Mesendoderm (in vitro differentiated cells): ENCODE results near the gene PRKN.

Source experiments
- DNase-seq: peaks from one replicate; pipeline ENCODE4 v3.0.0; 2013
- H2AK5ac ChIP-seq: 2 replicates; pipeline ENCODE4 v1.6.1; 2013; ENCODE audit warnings: low read length, inconsistent platforms
- H2BK120ac ChIP-seq: 2 replicates; pipeline ENCODE4 v1.6.1; 2013; ENCODE audit warnings: low read depth, mild to moderate bottlenecking, low read length, moderate library complexity, mixed read lengths
- H2BK15ac ChIP-seq: replicated peaks from 2 replicates; pipeline ENCODE4 v1.6.1; 2013; ENCODE audit warnings: low read depth, mild to moderate bottlenecking, moderate library complexity
- H2BK5ac ChIP-seq: 2 replicates; pipeline ENCODE4 v1.6.1; 2013; ENCODE audit warnings: low read length, inconsistent platforms
- H3K18ac ChIP-seq: 2 replicates; pipeline ENCODE4 v1.6.1; 2013; ENCODE audit warnings: mild to moderate bottlenecking, low read length, mixed read lengths
- H3K23ac ChIP-seq: one replicate; pipeline ENCODE4 v1.6.1; 2013; ENCODE audit warnings: low read length
- H3K27ac ChIP-seq: 2 replicates; pipeline ENCODE4 v1.5.1; 2013; ENCODE audit warnings: low read depth, mild to moderate bottlenecking, inconsistent platforms, low read length, moderate library complexity
- H3K27me3 ChIP-seq: 2 replicates; pipeline ENCODE4 v1.6.1; 2013; ENCODE audit warnings: low read length, control low read depth, mild to moderate bottlenecking, inconsistent platforms; ENCODE audit not compliant: insufficient read depth, poor library complexity
- H3K36me3 ChIP-seq: 2 replicates; pipeline ENCODE4 v1.6.1; 2013; ENCODE audit warnings: low read length, inconsistent platforms; ENCODE audit not compliant: control insufficient read depth, insufficient read depth
- H3K4ac ChIP-seq: one replicate; pipeline ENCODE4 v1.6.1; 2013; ENCODE audit warnings: low read depth, mild to moderate bottlenecking, low read length, moderate library complexity
- H3K4me1 ChIP-seq: 2 replicates; pipeline ENCODE4 v1.6.1; 2013; ENCODE audit warnings: low read depth, low read length, inconsistent platforms; ENCODE audit not compliant: control insufficient read depth
- H3K4me2 ChIP-seq: 2 replicates; pipeline ENCODE4 v1.6.1; 2013; ENCODE audit warnings: low read length
- H3K4me3 ChIP-seq: 2 replicates; pipeline ENCODE4 v1.5.1; 2013; ENCODE audit warnings: mild to moderate bottlenecking, low read length
- H3K56ac ChIP-seq: one replicate; pipeline ENCODE4 v1.6.1; 2013; ENCODE audit warnings: low read length
- H3K79me1 ChIP-seq: 2 replicates; pipeline ENCODE4 v1.6.1; 2013; ENCODE audit warnings: low read length, inconsistent platforms
- H3K79me2 ChIP-seq: 2 replicates; pipeline ENCODE4 v1.6.1; 2013; ENCODE audit warnings: mild to moderate bottlenecking, low read length; ENCODE audit not compliant: control insufficient read depth, insufficient read depth
- H3K9ac ChIP-seq: 2 replicates; pipeline ENCODE4 v1.6.1; 2013; ENCODE audit warnings: low read length, inconsistent platforms
- H4K5ac ChIP-seq: one replicate; pipeline ENCODE4 v1.6.1; 2013; ENCODE audit warnings: low read length
- H4K8ac ChIP-seq: one replicate; pipeline ENCODE4 v1.6.1; 2013; ENCODE audit warnings: low read depth, mild to moderate bottlenecking, control low read depth, low read length, moderate library complexity
- WGBS: extraction: QIAGEN DNeasy Blood & Tissue Kit; methylation state at CpG from one replicate; pipeline ENCODE4 v1.1.7; 2013; ENCODE audit warnings: low lambda C conversion rate, missing lambda C conversion rate; ENCODE audit not compliant: insufficient coverage; ENCODE audit errors: extremely low coverage; 5-methylcytosine and 5-hydroxymethylcytosine counted together

PRKN gene

DNA sequence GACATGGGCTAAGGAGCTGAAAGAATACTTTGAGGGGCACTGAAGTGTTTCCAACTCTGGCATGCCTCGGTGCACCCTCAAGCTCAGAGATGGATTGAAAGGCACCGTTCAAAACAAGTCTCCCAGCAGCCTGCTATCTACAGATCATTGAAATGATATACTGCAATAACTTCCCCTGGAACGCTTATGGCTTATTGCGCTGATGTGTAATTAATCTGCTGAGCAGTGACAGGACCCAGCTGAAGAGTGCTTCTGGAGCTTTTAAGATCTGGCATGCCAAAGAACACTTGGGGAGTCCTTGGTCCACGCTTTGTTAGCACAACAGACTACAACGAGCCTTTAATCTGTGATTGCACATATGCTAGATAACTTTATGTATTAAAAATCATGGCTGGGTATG, 708.2 kb downstream of the PRKN start:
- Histone ChIP-seq H3K18ac (no peak overlapping the region), H2BK120ac (no peak overlapping the region), H3K4me1 (no peaks in the 10 kb centered on the region), H4K8ac (no peak overlapping the region), H3K4ac (no peak overlapping the region), H2BK15ac (no peak overlapping the region), H3K56ac (no peak overlapping the region), H3K4me3 (no peak overlapping the region), H3K79me1 (no peaks in the 10 kb centered on the region), H3K4me2 (no peak overlapping the region), H3K27me3 (no peaks in the 10 kb centered on the region), H4K5ac (no peak overlapping the region), H2BK5ac (no peak overlapping the region), H3K9ac (no peak overlapping the region), H2AK5ac (no peak overlapping the region), H3K23ac (no peak overlapping the region), H3K36me3 (no peaks in the 10 kb centered on the region), H3K27ac (no peak overlapping the region), H3K79me2 (no peaks in the 10 kb centered on the region)
- WGBS, result no CpG with 5 or more reads among the region's 6 CpGs
- no peak for DNase-seq

DNA sequence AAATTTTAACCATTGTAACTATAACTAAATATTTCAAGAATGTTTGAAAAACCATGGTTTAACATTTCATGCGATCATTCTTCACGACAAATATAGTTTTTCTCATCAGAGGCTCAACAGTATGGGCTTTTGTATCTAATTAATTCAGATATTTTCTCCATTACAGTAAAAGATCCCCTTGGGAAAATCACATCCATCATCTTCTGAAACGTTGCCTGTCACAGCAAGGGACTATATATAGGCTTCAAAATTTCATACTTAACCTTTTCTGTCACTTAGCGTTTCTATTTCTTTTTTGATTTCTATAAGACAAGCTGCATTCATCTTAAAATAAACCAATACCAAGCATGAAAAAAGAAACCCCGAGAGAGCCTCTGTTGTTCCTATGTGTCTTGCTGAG, 710.0 kb downstream of the PRKN start:
- H2BK120ac ChIP-seq, result no peak overlapping the region
- no peak for DNase-seq

DNA sequence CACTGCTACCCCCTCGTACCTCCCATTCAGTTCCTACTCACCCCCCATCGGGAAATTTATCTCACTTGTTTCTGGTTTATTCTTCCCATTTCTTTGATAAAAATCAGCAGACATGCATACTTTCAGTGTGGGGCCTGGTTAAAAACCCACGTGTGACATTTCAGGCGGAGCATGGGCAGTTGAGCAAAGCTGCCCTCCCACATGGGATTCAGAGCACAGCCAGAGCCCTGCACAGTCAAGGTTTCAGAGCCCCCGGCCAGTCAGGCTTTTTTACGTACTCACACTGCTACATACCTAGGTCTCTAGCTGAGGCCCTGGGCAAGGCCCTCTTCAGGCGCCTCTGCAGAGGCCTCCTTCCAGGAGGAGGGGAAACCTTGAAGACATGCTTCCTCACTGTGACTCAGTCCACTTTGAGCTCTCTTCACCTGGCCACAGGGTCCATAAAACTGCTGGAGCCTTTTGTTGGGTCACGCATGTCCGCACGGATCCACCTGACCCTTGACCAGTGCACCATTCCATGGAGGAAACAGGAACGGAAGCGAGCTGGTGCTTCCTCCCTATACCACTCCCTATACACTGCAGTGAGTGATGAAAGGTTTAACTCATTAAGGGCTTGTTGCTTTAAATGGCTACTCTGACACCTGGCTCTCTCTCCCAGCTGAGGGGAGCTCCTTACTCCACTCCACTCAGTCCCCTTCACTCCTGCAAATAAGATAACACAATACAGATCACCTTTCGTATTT, 713.3 kb downstream of the PRKN start:
- Histone ChIP-seq H2BK15ac (no peak overlapping the region), H3K23ac (no peak overlapping the region), H3K4me3 (no peak overlapping the region), H2AK5ac (no peak overlapping the region), H3K56ac (no peak overlapping the region), H4K8ac (no peak overlapping the region), H3K27me3 (no peaks in the 10 kb centered on the region), H3K36me3 (no peaks in the 10 kb centered on the region), H3K4ac (no peak overlapping the region), H2BK5ac (no peak overlapping the region), H4K5ac (no peak overlapping the region), H3K18ac (no peak overlapping the region), H3K79me1 (no peaks in the 10 kb centered on the region), H2BK120ac (no peak overlapping the region), H3K9ac (no peak overlapping the region), H3K79me2 (no peaks in the 10 kb centered on the region), H3K4me1 (no peaks in the 10 kb centered on the region), H3K4me2 (no peak overlapping the region), H3K27ac (no peak overlapping the region)
- WGBS, result no CpG with 5 or more reads among the region's 13 CpGs
- DNase-seq, result peak; percentile 19

More for the DNA sequence above, 710.0 kb downstream of the PRKN start:
- no peak overlapping the region for H3K23ac ChIP-seq
- H3K4ac ChIP-seq, result no peak overlapping the region
- no peak overlapping the region for H3K9ac ChIP-seq
- H3K79me1 ChIP-seq, result no peaks in the 10 kb centered on the region
- no peak overlapping the region for H3K18ac ChIP-seq
- no peak overlapping the region for H2AK5ac ChIP-seq
- H3K27me3 ChIP-seq, result no peaks in the 10 kb centered on the region
- no peak overlapping the region for H3K4me2 ChIP-seq
- no CpG with 5 or more reads among the region's 5 CpGs for WGBS
- no peak overlapping the region for H2BK5ac ChIP-seq
- no peak overlapping the region for H3K56ac ChIP-seq
- H3K36me3 ChIP-seq, result no peaks in the 10 kb centered on the region
- no peaks in the 10 kb centered on the region for H3K4me1 ChIP-seq
- no peak overlapping the region for H3K27ac ChIP-seq
- H2BK15ac ChIP-seq, result no peak overlapping the region
- H4K8ac ChIP-seq, result no peak overlapping the region
- no peaks in the 10 kb centered on the region for H3K79me2 ChIP-seq
- no peak overlapping the region for H3K4me3 ChIP-seq
- no peak overlapping the region for H4K5ac ChIP-seq

DNA sequence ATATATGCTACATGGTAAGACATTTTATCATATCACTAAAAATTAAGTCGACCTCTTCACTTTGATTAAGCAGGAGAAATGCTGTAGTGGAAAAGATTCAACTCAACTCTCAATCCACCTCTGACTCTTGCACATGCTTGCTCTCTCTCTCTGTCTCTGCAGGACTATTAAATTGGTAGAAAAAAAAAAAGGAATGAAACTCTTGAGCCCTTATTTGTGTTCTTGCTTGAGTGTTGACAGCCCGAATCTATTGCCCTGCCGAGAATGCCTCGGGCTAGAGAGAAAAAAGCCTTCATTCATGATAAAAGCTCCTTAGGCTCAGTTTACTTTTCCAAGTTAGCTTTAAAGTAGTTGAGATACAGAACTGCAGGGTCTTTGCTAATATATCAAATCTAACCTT, 722.2 kb downstream of the PRKN start:
- H3K79me1 ChIP-seq, result no peaks in the 10 kb centered on the region
- no peaks in the 10 kb centered on the region for H3K27me3 ChIP-seq
- no peak overlapping the region for H3K9ac ChIP-seq
- H4K8ac ChIP-seq, result no peak overlapping the region
- H3K36me3 ChIP-seq, result no peaks in the 10 kb centered on the region
- H3K4ac ChIP-seq, result no peak overlapping the region
- no peak for DNase-seq
- H3K4me1 ChIP-seq, result no peaks in the 10 kb centered on the region
- no peak overlapping the region for H4K5ac ChIP-seq
- no peak overlapping the region for H2BK5ac ChIP-seq
- H3K4me2 ChIP-seq, result no peak overlapping the region
- H3K4me3 ChIP-seq, result no peak overlapping the region
- no peak overlapping the region for H3K18ac ChIP-seq
- H2AK5ac ChIP-seq, result no peak overlapping the region
- H3K23ac ChIP-seq, result no peak overlapping the region
- H3K56ac ChIP-seq, result no peak overlapping the region
- H2BK15ac ChIP-seq, result no peak overlapping the region
- no peak overlapping the region for H3K27ac ChIP-seq
- H2BK120ac ChIP-seq, result no peak overlapping the region
- WGBS, result no CpG with 5 or more reads among the region's 4 CpGs
- H3K79me2 ChIP-seq, result no peaks in the 10 kb centered on the region

DNA sequence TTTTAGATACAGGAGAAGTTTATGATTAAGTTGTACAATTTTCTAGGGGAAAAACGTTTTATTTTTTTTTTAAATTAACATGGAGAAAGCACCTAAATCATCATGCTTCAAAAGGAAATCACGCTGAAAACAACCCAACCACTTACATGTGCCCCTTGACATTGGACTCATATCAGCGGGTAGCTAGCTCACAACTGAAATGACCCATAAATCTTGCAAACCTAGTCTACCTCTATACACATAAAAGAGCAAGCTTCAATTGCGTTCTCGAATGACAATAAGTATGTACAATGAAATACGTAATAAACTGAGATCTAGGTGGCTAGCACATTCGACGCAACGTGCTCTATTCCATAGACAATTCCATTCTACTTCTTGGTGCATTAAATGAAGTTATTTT, 730.8 kb downstream of the PRKN start:
- H4K8ac ChIP-seq, result no peak overlapping the region
- no peak overlapping the region for H3K23ac ChIP-seq
- no peak overlapping the region for H2BK120ac ChIP-seq
- no peak overlapping the region for H2BK5ac ChIP-seq
- H4K5ac ChIP-seq, result no peak overlapping the region
- H3K4me2 ChIP-seq, result no peak overlapping the region
- no peak overlapping the region for H3K4me3 ChIP-seq
- H3K27ac ChIP-seq, result no peak overlapping the region
- no CpG with 5 or more reads among the region's 9 CpGs for WGBS
- H2BK15ac ChIP-seq, result no peak overlapping the region
- no peak overlapping the region for H3K4ac ChIP-seq
- H3K9ac ChIP-seq, result no peak overlapping the region
- no peak overlapping the region for H3K18ac ChIP-seq
- H3K79me1 ChIP-seq, result no peaks in the 10 kb centered on the region
- no peaks in the 10 kb centered on the region for H3K27me3 ChIP-seq
- H3K79me2 ChIP-seq, result no peaks in the 10 kb centered on the region
- no peaks in the 10 kb centered on the region for H3K36me3 ChIP-seq
- DNase-seq, result no peak
- H3K56ac ChIP-seq, result no peak overlapping the region
- H3K4me1 ChIP-seq, result no peaks in the 10 kb centered on the region
- no peak overlapping the region for H2AK5ac ChIP-seq

DNA sequence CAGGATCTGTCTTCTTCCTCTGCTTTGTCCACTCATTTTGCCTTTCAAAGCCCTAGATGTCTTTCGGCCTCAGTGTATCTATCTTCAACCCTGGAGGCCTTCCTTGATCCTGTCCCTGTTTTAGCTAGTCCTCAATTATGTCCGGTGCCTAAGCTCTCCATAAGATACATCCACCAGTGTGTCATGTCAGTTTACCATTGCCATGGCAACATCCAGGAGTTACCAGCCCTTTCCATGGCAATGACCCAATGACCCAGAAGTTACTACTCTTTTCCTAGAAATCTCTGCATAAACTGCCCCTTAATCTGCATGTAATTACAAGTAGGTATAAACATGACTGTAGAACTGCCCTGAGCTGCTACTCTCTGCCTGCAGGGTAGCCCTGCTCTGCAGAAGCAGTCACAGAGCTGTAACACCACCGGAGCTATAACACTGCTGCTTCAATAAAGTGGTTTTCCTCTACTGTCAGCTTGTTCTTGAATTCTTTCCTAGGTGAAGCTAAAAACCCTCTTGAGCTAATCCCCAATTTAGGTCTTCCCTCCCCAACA, 741.6 kb downstream of the PRKN start:
- Histone ChIP-seq H3K36me3 (no peaks in the 10 kb centered on the region), H2BK120ac (no peak overlapping the region), H2BK5ac (no peak overlapping the region), H4K5ac (no peak overlapping the region), H3K4me2 (no peak overlapping the region), H3K56ac (no peak overlapping the region), H3K4ac (no peak overlapping the region), H3K79me2 (no peaks in the 10 kb centered on the region), H3K79me1 (no peaks in the 10 kb centered on the region), H3K9ac (no peak overlapping the region), H2BK15ac (no peak overlapping the region), H4K8ac (no peak overlapping the region), H3K23ac (no peak overlapping the region), H3K18ac (no peak overlapping the region), H2AK5ac (no peak overlapping the region), H3K4me3 (no peak overlapping the region), H3K27me3 (no peaks in the 10 kb centered on the region), H3K4me1 (no peaks in the 10 kb centered on the region), H3K27ac (no peak overlapping the region)
- WGBS, result no CpG with 5 or more reads among the region's 3 CpGs
- no peak for DNase-seq
